Measurements from ENCODE around the gene BACH2.

Gene BACH2

DNA sequence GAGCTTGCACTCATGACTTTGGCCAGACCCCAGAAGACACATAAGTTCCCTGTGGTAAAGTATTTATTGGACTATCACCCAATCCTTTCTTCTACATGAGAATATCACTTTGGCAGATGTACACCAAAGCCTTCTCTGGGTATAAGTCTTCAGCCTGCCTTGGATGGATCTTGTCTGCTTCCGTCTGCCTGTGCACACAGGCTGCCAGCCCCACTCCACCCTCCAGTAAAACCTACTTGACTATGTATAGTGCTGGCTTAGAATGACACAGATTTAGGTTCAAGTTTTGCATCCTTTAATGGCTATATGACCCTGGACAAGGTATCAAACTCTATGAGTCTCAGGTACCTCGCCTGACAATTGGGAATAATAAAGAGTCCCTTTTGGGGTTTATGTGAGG, 63.4 kb downstream of the BACH2 start:
- ATAC-seq (ENCODE audit: low read depth) (no peak), DNase-seq (ENCODE audit: low spot score) (no peak)
- Histone ChIP-seq H3K4me1 (ENCODE audit: insufficient read depth, poor library complexity, severe bottlenecking) (no peaks in the 10 kb centered on the region), H3K9me3 (ENCODE audit: severe bottlenecking) (no peaks in the 10 kb centered on the region), H3K27ac (ENCODE audit: poor library complexity, severe bottlenecking) (no peak overlapping the region), H3K4me3 (ENCODE audit: severe bottlenecking) (no peak overlapping the region), H3K36me3 (ENCODE audit: low read depth) (no peaks in the 10 kb centered on the region), H3K27me3 (ENCODE audit: insufficient read depth, poor library complexity, severe bottlenecking) (no peaks in the 10 kb centered on the region)
- TF ChIP-seq, protein P1, sequence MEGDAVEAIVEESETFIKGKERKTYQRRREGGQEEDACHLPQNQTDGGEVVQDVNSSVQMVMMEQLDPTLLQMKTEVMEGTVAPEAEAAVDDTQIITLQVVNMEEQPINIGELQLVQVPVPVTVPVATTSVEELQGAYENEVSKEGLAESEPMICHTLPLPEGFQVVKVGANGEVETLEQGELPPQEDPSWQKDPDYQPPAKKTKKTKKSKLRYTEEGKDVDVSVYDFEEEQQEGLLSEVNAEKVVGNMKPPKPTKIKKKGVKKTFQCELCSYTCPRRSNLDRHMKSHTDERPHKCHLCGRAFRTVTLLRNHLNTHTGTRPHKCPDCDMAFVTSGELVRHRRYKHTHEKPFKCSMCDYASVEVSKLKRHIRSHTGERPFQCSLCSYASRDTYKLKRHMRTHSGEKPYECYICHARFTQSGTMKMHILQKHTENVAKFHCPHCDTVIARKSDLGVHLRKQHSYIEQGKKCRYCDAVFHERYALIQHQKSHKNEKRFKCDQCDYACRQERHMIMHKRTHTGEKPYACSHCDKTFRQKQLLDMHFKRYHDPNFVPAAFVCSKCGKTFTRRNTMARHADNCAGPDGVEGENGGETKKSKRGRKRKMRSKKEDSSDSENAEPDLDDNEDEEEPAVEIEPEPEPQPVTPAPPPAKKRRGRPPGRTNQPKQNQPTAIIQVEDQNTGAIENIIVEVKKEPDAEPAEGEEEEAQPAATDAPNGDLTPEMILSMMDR (IDR thresholded peaks at IDR 0.05; ENCODE audit: poor library complexity, severe bottlenecking): no peak

DNA sequence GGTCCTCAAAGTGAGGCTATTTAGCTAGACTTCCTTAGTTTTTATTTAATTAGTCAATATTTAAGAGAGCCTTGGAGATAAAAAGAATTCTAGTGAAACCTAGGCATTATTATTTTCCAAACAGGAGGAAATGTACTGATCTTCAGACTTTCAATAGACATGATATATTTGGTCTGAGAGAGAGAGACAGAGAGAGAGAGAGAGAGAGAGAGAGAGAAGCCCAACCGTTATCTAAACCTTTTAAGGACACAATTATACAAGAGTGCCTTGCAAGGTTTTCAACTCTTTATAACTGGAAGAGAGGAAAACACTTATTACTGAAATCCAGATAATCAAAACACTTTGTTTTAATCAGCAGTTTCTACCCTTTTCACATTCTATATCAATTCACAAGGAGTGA, 64.8 kb downstream of the BACH2 start:
- ATAC-seq (ENCODE audit: low read depth): no peak

DNA sequence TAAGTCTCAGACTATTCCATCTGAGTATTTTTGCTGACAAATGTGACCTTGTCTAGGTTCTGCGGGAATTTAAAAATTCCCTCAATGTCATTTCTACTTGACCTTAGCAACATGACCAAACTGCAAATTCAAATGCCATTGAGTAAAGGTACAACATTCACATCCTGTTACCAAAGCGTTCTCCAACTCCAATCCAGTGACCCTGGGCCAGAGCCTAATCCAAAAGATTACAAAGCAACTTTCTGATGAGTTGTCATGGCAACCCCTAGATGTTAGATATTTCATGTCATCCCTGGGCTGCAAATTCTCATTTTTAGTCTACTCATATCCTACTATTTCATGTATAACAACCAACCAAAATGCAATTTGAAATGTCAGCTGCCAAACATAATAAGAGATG, 65.3 kb downstream of the BACH2 start:
- Histone ChIP-seq H3K27me3 (ENCODE audit: insufficient read depth, poor library complexity, severe bottlenecking) (no peaks in the 10 kb centered on the region), H3K4me1 (ENCODE audit: insufficient read depth, poor library complexity, severe bottlenecking) (no peaks in the 10 kb centered on the region), H3K27ac (ENCODE audit: poor library complexity, severe bottlenecking) (no peak overlapping the region), H3K4me3 (ENCODE audit: severe bottlenecking) (no peak overlapping the region), H3K9me3 (ENCODE audit: severe bottlenecking) (no peaks in the 10 kb centered on the region), H3K36me3 (ENCODE audit: low read depth) (no peaks in the 10 kb centered on the region)
- DNase-seq (ENCODE audit: low spot score) (no peak), ATAC-seq (ENCODE audit: low read depth) (no peak)
- TF ChIP-seq, protein P1 (IDR thresholded peaks at IDR 0.05; ENCODE audit: poor library complexity, severe bottlenecking): no peak

More for the DNA sequence above, 64.8 kb downstream of the BACH2 start:
- Histone ChIP-seq H3K36me3 (ENCODE audit: low read depth) (no peaks in the 10 kb centered on the region), H3K27ac (ENCODE audit: poor library complexity, severe bottlenecking) (no peak overlapping the region), H3K27me3 (ENCODE audit: insufficient read depth, poor library complexity, severe bottlenecking) (no peaks in the 10 kb centered on the region), H3K9me3 (ENCODE audit: severe bottlenecking) (no peaks in the 10 kb centered on the region), H3K4me1 (ENCODE audit: insufficient read depth, poor library complexity, severe bottlenecking) (no peaks in the 10 kb centered on the region), H3K4me3 (ENCODE audit: severe bottlenecking) (no peak overlapping the region)
- TF ChIP-seq, protein P1 (IDR thresholded peaks at IDR 0.05; ENCODE audit: poor library complexity, severe bottlenecking): no peak
- no peak for DNase-seq (ENCODE audit: low spot score)

- Histone ChIP-seq H3K4me1 (ENCODE audit: insufficient read depth, poor library complexity, severe bottlenecking) (no peaks in the 10 kb centered on the region), H3K27ac (ENCODE audit: poor library complexity, severe bottlenecking) (no peak overlapping the region), H3K36me3 (ENCODE audit: low read depth) (no peaks in the 10 kb centered on the region), H3K9me3 (ENCODE audit: severe bottlenecking) (no peaks in the 10 kb centered on the region), H3K4me3 (ENCODE audit: severe bottlenecking) (no peak overlapping the region), H3K27me3 (ENCODE audit: insufficient read depth, poor library complexity, severe bottlenecking) (no peaks in the 10 kb centered on the region)
- ATAC-seq (ENCODE audit: low read depth) (no peak), DNase-seq (ENCODE audit: low spot score) (no peak)
- TF ChIP-seq, protein P1 (IDR thresholded peaks at IDR 0.05; ENCODE audit: poor library complexity, severe bottlenecking): no peak
Measured at GRCh38 chr6:90230548-90231215, 66.0 kb downstream of the BACH2 start.

DNA sequence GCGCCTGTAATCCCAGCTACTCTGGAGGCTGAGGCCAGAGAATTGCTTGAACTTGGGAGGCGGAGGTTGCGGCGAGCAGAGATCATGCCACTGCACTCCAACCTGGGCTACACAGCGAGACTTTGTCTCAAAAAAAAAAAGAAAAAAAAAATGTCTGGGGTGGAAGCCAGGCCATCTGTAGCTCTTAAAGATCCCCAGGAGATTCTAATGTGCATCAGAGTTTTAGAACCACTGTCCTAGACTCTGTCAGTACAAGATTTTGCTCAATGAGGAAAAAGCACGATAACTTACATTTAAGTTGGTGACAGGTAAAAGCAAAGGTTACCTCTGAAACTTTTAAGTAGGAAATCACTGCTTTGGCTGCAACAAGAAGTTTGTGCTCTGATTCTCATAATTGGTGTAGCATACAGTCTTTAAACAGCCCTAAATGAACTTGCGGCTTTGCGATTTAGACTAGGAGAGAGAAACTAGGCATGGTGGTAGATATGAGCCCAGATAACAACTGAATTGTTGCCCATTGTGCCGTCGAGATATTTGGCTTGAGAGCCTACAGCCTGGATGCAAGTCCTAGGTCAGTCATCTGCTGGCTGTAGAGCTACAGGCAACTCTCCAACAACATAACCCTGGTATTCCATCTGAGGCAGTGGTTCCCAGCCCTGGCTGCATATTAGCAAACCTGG, 67.2 kb downstream of the BACH2 start:
- Histone ChIP-seq H3K4me3 (ENCODE audit: severe bottlenecking) (no peak overlapping the region), H3K36me3 (ENCODE audit: low read depth) (no peaks in the 10 kb centered on the region), H3K9me3 (ENCODE audit: severe bottlenecking) (no peaks in the 10 kb centered on the region), H3K27me3 (ENCODE audit: insufficient read depth, poor library complexity, severe bottlenecking) (no peaks in the 10 kb centered on the region), H3K27ac (ENCODE audit: poor library complexity, severe bottlenecking) (no peak overlapping the region), H3K4me1 (ENCODE audit: insufficient read depth, poor library complexity, severe bottlenecking) (no peaks in the 10 kb centered on the region)
- no peak for DNase-seq (ENCODE audit: low spot score)
- no peak for ATAC-seq (ENCODE audit: low read depth)
- TF ChIP-seq, protein P1 (IDR thresholded peaks at IDR 0.05; ENCODE audit: poor library complexity, severe bottlenecking): no peak
